ENCODE data around the gene SERPINA3.
"Not testable (repeated sequence)": the region's sequence is repeated elsewhere in the genome, so short reads cannot be mapped to it uniquely, and the experiment has no call there.

SERPINA3 gene

GRCh38 chr14:94584591-94585280 lies 27.5 kb upstream of the SERPINA3 start:
- FAIRE-seq: no peak

- no peak for FAIRE-seq
Observed at GRCh38 chr14:94586635-94587034, 25.6 kb upstream of the SERPINA3 start.

GRCh38 chr14:94588311-94588710 lies 23.9 kb upstream of the SERPINA3 start:
- no peak for FAIRE-seq

- FAIRE-seq: no peak
Observed at GRCh38 chr14:94591073-94591472, 21.1 kb upstream of the SERPINA3 start.

GRCh38 chr14:94591871-94592270 lies 20.3 kb upstream of the SERPINA3 start:
- FAIRE-seq: no peak

GRCh38 chr14:94592457-94592856 lies 19.7 kb upstream of the SERPINA3 start:
- no peak for FAIRE-seq

GRCh38 chr14:94593376-94593748 lies 18.8 kb upstream of the SERPINA3 start:
- FAIRE-seq: no peak

- no peak for FAIRE-seq
Observed at GRCh38 chr14:94593749-94594431, 18.3 kb upstream of the SERPINA3 start.

GRCh38 chr14:94594441-94594840 lies 17.8 kb upstream of the SERPINA3 start:
- FAIRE-seq: no peak

GRCh38 chr14:94595912-94596311 lies 16.3 kb upstream of the SERPINA3 start:
- FAIRE-seq: no peak

- FAIRE-seq: no peak
Observed at GRCh38 chr14:94596361-94596760, 15.8 kb upstream of the SERPINA3 start.

- FAIRE-seq: no peak
Observed at GRCh38 chr14:94597788-94598187, 14.4 kb upstream of the SERPINA3 start.

- FAIRE-seq: no peak
Observed at GRCh38 chr14:94598506-94598815, 13.7 kb upstream of the SERPINA3 start.

GRCh38 chr14:94598816-94599655 lies 13.2 kb upstream of the SERPINA3 start:
- no peak for FAIRE-seq

- FAIRE-seq: no peak
Observed at GRCh38 chr14:94599656-94600004, 12.6 kb upstream of the SERPINA3 start.

- FAIRE-seq: no peak
Observed at GRCh38 chr14:94600148-94600545, 12.0 kb upstream of the SERPINA3 start.

GRCh38 chr14:94601884-94602391 lies 10.3 kb upstream of the SERPINA3 start:
- no peak for FAIRE-seq

GRCh38 chr14:94602722-94603121 lies 9.5 kb upstream of the SERPINA3 start:
- no peak for FAIRE-seq

GRCh38 chr14:94605361-94605760 lies 6.8 kb upstream of the SERPINA3 start:
- FAIRE-seq: no peak

GRCh38 chr14:94608966-94609365 lies 3.2 kb upstream of the SERPINA3 start:
- FAIRE-seq: not testable (repeated sequence)

- FAIRE-seq: no peak
Observed at GRCh38 chr14:94611179-94611578, 1.0 kb upstream of the SERPINA3 start.

GRCh38 chr14:94612580-94613554 lies 676 bp downstream of the SERPINA3 start:
- no peak for FAIRE-seq
